Prostate gland (tissue), 2 donors: ENCODE results near the gene MBD3.
A peak's percentile ranks its signal among the peaks of the same experiment; 100 is the strongest.

Experiments used
- POLR2A ChIP-seq: fragments of 450-650 bp; IDR thresholded peaks from one replicate; pipeline ENCODE4 v1.6.1; 2016; ENCODE audit warnings: antibody characterized with exemption, mild to moderate bottlenecking
- POLR2AphosphoS5 ChIP-seq: sonication (generic); formaldehyde crosslinking; IDR thresholded peaks from one replicate; pipeline ENCODE4 v1.6.1; 2017; ENCODE audit warnings: antibody characterized with exemption
- TF ChIP-seq, protein P1 (sequence below), 4 experiments: fragments of 200-600 bp in 2 of 4; fragments of 450-650 bp in 2 of 4; sonication (generic) in 2 of 4; IDR thresholded peaks; 1 replicate in 3 of 4; 2 replicates in 1 of 4; pipeline ENCODE4 v1.5.1; 2016 to 2019; ENCODE audit warnings: antibody characterized with exemption in 4 of 4, mild to moderate bottlenecking in 2 of 4, moderate library complexity in 2 of 4

DNA sequence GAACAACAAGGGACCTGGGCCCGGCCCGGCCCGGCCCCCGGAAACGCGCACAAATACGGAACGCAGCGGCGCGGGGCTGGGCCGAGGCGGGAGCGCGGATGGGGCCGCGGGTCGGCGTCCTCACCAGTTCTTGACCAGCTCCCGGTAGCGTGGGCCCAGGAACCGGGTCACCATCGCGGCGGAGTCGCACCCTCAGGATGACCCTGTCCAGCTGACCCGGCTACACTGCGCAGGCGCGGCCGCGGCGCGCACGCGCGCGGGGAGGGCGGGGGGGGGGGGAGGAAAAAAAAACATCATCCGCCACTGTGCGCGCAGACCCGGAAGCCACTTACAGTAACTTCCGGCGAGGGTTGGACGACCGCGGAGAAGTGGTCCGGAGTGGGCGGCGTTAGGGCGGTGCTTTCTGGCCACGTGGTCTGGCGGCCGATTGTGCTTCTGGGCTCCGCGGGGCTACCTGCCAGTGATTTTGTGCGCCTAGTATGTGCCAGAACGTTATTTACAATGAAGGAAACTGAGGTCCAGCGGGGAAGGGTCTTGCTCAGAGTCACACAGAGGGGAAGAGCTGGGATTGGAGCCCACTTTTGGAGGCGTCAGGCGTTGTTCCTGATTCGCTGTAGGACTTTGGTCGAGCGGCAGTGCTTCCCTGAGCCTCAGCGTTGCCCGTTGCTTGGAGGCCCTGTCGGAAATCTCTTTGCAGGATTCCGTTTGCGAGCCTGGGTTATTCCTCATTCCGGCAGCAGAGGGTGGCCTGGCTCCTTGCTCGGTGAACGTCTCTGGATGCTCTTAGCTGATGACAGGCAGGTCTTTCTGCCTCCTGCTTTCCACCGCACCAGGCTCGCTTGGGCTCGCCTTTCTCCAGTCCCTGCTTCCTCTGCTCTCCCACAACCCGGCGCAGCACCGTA lies 12.8 kb upstream of the MBD3 start, which contains the start of gene UQCR11:
- TF ChIP-seq, protein P1, sequence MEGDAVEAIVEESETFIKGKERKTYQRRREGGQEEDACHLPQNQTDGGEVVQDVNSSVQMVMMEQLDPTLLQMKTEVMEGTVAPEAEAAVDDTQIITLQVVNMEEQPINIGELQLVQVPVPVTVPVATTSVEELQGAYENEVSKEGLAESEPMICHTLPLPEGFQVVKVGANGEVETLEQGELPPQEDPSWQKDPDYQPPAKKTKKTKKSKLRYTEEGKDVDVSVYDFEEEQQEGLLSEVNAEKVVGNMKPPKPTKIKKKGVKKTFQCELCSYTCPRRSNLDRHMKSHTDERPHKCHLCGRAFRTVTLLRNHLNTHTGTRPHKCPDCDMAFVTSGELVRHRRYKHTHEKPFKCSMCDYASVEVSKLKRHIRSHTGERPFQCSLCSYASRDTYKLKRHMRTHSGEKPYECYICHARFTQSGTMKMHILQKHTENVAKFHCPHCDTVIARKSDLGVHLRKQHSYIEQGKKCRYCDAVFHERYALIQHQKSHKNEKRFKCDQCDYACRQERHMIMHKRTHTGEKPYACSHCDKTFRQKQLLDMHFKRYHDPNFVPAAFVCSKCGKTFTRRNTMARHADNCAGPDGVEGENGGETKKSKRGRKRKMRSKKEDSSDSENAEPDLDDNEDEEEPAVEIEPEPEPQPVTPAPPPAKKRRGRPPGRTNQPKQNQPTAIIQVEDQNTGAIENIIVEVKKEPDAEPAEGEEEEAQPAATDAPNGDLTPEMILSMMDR (IDR thresholded peaks at IDR 0.05), result peak; percentile 14 to 71 (median 58)
- TF ChIP-seq POLR2A, result peak; percentile 51
- TF ChIP-seq POLR2AphosphoS5, result peak; percentile 92
